ENCODE results near the gene ASF1A. TPM values are rescaled to one million over a fixed set of nuclear protein-coding genes. Genes with fewer than 3 reads are reported as not detected.

Gene ASF1A
- total RNA-seq, 1 experiment from 2014 or later, result 34.4 TPM

DNA sequence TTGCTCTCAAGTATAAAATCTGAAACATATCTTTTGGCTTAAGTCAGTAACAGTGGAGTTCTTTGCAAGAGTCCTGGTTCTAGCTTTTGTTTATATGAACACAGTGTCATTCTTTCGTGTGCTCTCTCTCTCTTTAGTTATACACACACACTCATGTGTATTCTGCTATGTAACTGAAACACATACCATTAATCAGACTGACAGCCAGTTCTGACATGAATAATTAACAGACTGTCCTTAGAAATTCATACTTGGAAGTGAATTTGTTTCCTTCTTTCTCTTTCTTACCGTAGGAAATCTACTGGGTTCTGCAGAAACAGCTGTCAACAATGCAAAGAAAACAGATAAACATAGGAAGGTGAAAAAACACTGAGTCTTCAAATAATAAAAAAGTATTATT, 38.5 kb downstream of the ASF1A start:
- no peak overlapping the region for H3K4me3 Mint-ChIP-seq
- Histone ChIP-seq H4K5ac (ENCODE audit: insufficient read length, low read depth, low read length) (no peak overlapping the region), H2BK12ac (ENCODE audit: insufficient read length, low read depth, low read length) (no peak overlapping the region), H2BK120ac (ENCODE audit: low read depth, low read length, poor library complexity, severe bottlenecking) (no peak overlapping the region), H2BK20ac (ENCODE audit: low read depth, low read length, poor library complexity, severe bottlenecking) (no peak overlapping the region), H4K20me1 (ENCODE audit: control insufficient read depth, insufficient read depth, insufficient read length) (no peaks in the 10 kb centered on the region), H4K91ac (ENCODE audit: insufficient read length, low read depth, low read length) (no peak overlapping the region), H3K79me1 (ENCODE audit: insufficient read depth, low read depth, low read length, poor library complexity, severe bottlenecking) (no peaks in the 10 kb centered on the region), H3K23me2 (ENCODE audit: insufficient read length, low read depth, low read length, poor library complexity, severe bottlenecking) (peaks cover 4% of the 10 kb centered on the region), H3K79me2 (ENCODE audit: insufficient read depth, low read length) (no peaks in the 10 kb centered on the region; the same call in 1 of the 2 replicates), H3K4ac (ENCODE audit: low read depth, low read length) (no peak overlapping the region), H2AK5ac (ENCODE audit: insufficient read length, low read length) (no peak overlapping the region), H3K56ac (ENCODE audit: insufficient read length, low read depth, low read length) (no peak overlapping the region), H4K8ac (replicated peaks; ENCODE audit: insufficient read length, low read depth, low read length) (no peak overlapping the region), H3K23ac (ENCODE audit: insufficient read length, low read depth, low read length) (no peak overlapping the region), H3K14ac (ENCODE audit: insufficient read depth, low read length) (no peak overlapping the region), H3K9me3 (ENCODE audit: control insufficient read depth, low read depth, low read length) (no peaks in the 10 kb centered on the region), H3K27me3 (ENCODE audit: insufficient read depth, low read length) (no peaks in the 10 kb centered on the region), H3K18ac (ENCODE audit: insufficient read length, low read depth, low read length) (no peak overlapping the region), H3K27ac (ENCODE audit: insufficient read length, low read depth, low read length) (no peak overlapping the region), H3K4me1 (ENCODE audit: insufficient read depth, low read length) (no peaks in the 10 kb centered on the region), H3T11ph (ENCODE audit: low read length) (no peak overlapping the region), H3K4me2 (ENCODE audit: insufficient read depth, insufficient read length, low read length) (no peak overlapping the region), H2AFZ (ENCODE audit: low read length) (no peak overlapping the region), H2BK15ac (ENCODE audit: low read depth, low read length) (no peak overlapping the region), H2BK5ac (ENCODE audit: insufficient read length, low read length) (no peak overlapping the region), H3K9ac (ENCODE audit: extremely low read depth, insufficient read length, low read length) (no peak overlapping the region)
- peaks cover 29 to 51% (median 37%) of the 10 kb centered on the region in 3 experiments for H3K36me3 Mint-ChIP-seq (ENCODE audit: insufficient read depth in 1 of 3, low read depth in 3 of 3)
- H3K4me1 Mint-ChIP-seq, result peaks cover 18 to 19% of the 10 kb centered on the region in 2 experiments
- TF ChIP-seq, protein P1, sequence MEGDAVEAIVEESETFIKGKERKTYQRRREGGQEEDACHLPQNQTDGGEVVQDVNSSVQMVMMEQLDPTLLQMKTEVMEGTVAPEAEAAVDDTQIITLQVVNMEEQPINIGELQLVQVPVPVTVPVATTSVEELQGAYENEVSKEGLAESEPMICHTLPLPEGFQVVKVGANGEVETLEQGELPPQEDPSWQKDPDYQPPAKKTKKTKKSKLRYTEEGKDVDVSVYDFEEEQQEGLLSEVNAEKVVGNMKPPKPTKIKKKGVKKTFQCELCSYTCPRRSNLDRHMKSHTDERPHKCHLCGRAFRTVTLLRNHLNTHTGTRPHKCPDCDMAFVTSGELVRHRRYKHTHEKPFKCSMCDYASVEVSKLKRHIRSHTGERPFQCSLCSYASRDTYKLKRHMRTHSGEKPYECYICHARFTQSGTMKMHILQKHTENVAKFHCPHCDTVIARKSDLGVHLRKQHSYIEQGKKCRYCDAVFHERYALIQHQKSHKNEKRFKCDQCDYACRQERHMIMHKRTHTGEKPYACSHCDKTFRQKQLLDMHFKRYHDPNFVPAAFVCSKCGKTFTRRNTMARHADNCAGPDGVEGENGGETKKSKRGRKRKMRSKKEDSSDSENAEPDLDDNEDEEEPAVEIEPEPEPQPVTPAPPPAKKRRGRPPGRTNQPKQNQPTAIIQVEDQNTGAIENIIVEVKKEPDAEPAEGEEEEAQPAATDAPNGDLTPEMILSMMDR (conservative IDR thresholded peaks at IDR 0.05), result no peak
- no peaks in the 10 kb centered on the region for H3K27me3 Mint-ChIP-seq (ENCODE audit: low read depth)
- no CpG with 5 or more reads among the region's 2 CpGs for WGBS (ENCODE audit: extremely low coverage, insufficient read length, low lambda C conversion rate)
- no peak overlapping the region for H3K27ac Mint-ChIP-seq
- peaks cover 12 to 13% of the 10 kb centered on the region in 2 experiments for H3K9me3 Mint-ChIP-seq
- DNase-seq, result no peak
